D721Med (cell line): Measurements from ENCODE around the gene LLGL1.

Source experiments
- DNase-seq: peaks from one replicate; pipeline ENCODE4 v3.0.0; 2011; ENCODE audit warnings: low spot score; ENCODE audit not compliant: insufficient read length
- FAIRE-seq: peaks from 2 replicates; lab custom pipeline; 2011; peaks lifted over from hg19 to GRCh38; lab: Jason Lieb, UNC
- TF ChIP-seq, protein P1 (sequence below): IDR thresholded peaks from 2 replicates; pipeline ENCODE4 v1.5.1; 2012; ENCODE audit warnings: mild to moderate bottlenecking, control low read depth; ENCODE audit not compliant: insufficient read depth; ENCODE audit errors: missing control alignments

The LLGL1 gene

GRCh38 chr17:18191967-18192366 lies 33.5 kb upstream of the LLGL1 start:
- FAIRE-seq (no peak), DNase-seq (no peak)

GRCh38 chr17:18194394-18194793 lies 31.0 kb upstream of the LLGL1 start:
- TF ChIP-seq, protein P1, sequence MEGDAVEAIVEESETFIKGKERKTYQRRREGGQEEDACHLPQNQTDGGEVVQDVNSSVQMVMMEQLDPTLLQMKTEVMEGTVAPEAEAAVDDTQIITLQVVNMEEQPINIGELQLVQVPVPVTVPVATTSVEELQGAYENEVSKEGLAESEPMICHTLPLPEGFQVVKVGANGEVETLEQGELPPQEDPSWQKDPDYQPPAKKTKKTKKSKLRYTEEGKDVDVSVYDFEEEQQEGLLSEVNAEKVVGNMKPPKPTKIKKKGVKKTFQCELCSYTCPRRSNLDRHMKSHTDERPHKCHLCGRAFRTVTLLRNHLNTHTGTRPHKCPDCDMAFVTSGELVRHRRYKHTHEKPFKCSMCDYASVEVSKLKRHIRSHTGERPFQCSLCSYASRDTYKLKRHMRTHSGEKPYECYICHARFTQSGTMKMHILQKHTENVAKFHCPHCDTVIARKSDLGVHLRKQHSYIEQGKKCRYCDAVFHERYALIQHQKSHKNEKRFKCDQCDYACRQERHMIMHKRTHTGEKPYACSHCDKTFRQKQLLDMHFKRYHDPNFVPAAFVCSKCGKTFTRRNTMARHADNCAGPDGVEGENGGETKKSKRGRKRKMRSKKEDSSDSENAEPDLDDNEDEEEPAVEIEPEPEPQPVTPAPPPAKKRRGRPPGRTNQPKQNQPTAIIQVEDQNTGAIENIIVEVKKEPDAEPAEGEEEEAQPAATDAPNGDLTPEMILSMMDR, result no peak
- DNase-seq, result no peak
- FAIRE-seq, result no peak

More at GRCh38 chr17:18191967-18192366, 33.5 kb upstream of the LLGL1 start:
- TF ChIP-seq, protein P1, result no peak

GRCh38 chr17:18194804-18195203 lies 30.6 kb upstream of the LLGL1 start:
- no peak for FAIRE-seq
- TF ChIP-seq, protein P1, result no peak

DNA sequence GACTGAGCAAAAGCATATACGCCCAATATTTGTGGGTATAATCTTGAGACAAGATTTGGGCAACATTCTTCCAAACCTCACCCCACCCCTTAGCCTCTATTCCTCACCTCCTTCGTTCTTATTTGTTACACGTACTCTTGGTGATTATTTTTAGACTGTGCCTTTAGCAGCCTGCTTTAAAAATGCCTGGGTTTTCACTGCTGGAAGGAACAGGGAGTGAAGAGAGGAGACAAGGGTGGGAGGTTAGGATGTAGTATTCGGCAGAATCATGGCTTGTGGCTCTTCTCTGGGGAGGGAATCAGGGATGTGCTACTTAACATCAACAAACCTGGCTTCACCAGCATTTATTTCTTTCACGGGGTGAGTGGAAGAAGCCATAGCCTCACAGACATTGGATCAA lies 30.2 kb upstream of the LLGL1 start:
- TF ChIP-seq, protein P1, result no peak
- no peak for DNase-seq
- no peak for FAIRE-seq

More at GRCh38 chr17:18194804-18195203, 30.6 kb upstream of the LLGL1 start:
- no peak for DNase-seq

GRCh38 chr17:18197535-18198194 lies 27.8 kb upstream of the LLGL1 start:
- FAIRE-seq (no peak), DNase-seq (no peak)
- TF ChIP-seq, protein P1, result no peak

- TF ChIP-seq, protein P1, result no peak
- DNase-seq, result no peak
- FAIRE-seq, result no peak
These were observed 26.9 kb upstream of the LLGL1 start for GRCh38 chr17:18198530-18198929.

- DNase-seq, result no peak
- TF ChIP-seq, protein P1, result no peak
- FAIRE-seq, result no peak
These were observed 24.3 kb upstream of the LLGL1 start for GRCh38 chr17:18201108-18201507.
